Fibroblast of gingiva (primary cell): ENCODE results near the gene SRPRA.

Source experiments
- DNase-seq: peaks from one replicate; pipeline ENCODE4 v3.0.0-alpha.2; 2011; ENCODE audit warnings: low read depth

SRPRA gene

GRCh38 chr11:126229858-126230540 is 38.7 kb downstream of the SRPRA start:
- DNase-seq, result peak; percentile 31

GRCh38 chr11:126226334-126227084 is 42.2 kb downstream of the SRPRA start:
- no peak for DNase-seq

- DNase-seq, result no peak
Observed at GRCh38 chr11:126225295-126225665, 43.4 kb downstream of the SRPRA start.

GRCh38 chr11:126224647-126225294 is 43.9 kb downstream of the SRPRA start:
- DNase-seq, result no peak

GRCh38 chr11:126219547-126219946 is 49.1 kb downstream of the SRPRA start:
- no peak for DNase-seq

GRCh38 chr11:126217491-126217890 is 51.2 kb downstream of the SRPRA start:
- no peak for DNase-seq

- no peak for DNase-seq
Observed at GRCh38 chr11:126216526-126217305, 52.0 kb downstream of the SRPRA start.

GRCh38 chr11:126214841-126215240 is 53.9 kb downstream of the SRPRA start:
- DNase-seq, result no peak

- DNase-seq, result no peak
Observed at GRCh38 chr11:126214441-126214840, 54.3 kb downstream of the SRPRA start.
